ENCODE results near the gene GAD1. TPM values are rescaled to one million over a fixed set of nuclear protein-coding genes. Genes with fewer than 3 reads are reported as not detected.

Gene GAD1
- total and polyA plus RNA-seq, 2 of the 4 experiments (the other 2 are of a cell fraction): not detected

GRCh38 chr2:170895023-170895757, 78.5 kb downstream of the GAD1 start:
- no peak overlapping the region for H2BK20ac ChIP-seq (ENCODE audit: low read depth, low read length)
- H4K91ac ChIP-seq (ENCODE audit: insufficient read depth, low read depth, low read length): no peak overlapping the region
- no peak overlapping the region for H4K5ac ChIP-seq (ENCODE audit: low read depth, low read length)
- H2AK5ac ChIP-seq (ENCODE audit: low read depth, low read length): no peak overlapping the region
- no peak overlapping the region for H3K9ac ChIP-seq (ENCODE audit: low read depth, low read length)
- intact Hi-C loops (cut with micrococcal nuclease) (no loop called here), in situ Hi-C loops (cut with MboI; ENCODE audit: low sequenced_read_pairs) (no loop called here), dilution Hi-C loops (cut with HindIII; ENCODE audit: low sequenced_read_pairs, unreplicated experiment) (no loop called here)
- H3K79me1 ChIP-seq (ENCODE audit: low read depth in 1 of 2, low read length in 2 of 2): no peaks in the 10 kb centered on the region
- no peak overlapping the region for H3K23ac ChIP-seq (ENCODE audit: low read depth, low read length)
- CTCF ChIA-PET: interaction anchor here (3.0 kb wide), 1 partner anchor 22 kb away, joined by 7 read pairs; no protein-coding TSS in a partner anchor
- H3K14ac ChIP-seq (replicated peaks; ENCODE audit: low read depth, low read length): no peak overlapping the region
- no peak overlapping the region for H4K8ac ChIP-seq (ENCODE audit: low read depth in 2 of 2, low read length in 2 of 2)
- H3K4me2 ChIP-seq (ENCODE audit: low read depth, low read length): no peak overlapping the region
- no peak overlapping the region for H3K4me3 ChIP-seq (ENCODE audit: insufficient read depth, low read depth, low read length)
- H2BK15ac ChIP-seq (ENCODE audit: low read depth, low read length): no peak overlapping the region
- H2AFZ ChIP-seq (replicated peaks; ENCODE audit: low read length, poor library complexity): no peak overlapping the region
- no CpG with 5 or more reads among the region's 3 CpGs for WGBS, 2 experiments (ENCODE audit: extremely low coverage in 2 of 2, insufficient read length in 1 of 2)
- H3K4me1 ChIP-seq (ENCODE audit: control insufficient read depth, insufficient read depth, low read length): no peaks in the 10 kb centered on the region
- no peak overlapping the region for H3K4ac ChIP-seq (ENCODE audit: low read depth, low read length)
- ATAC-seq (ENCODE audit: low read depth): no peak
- DNase-seq: no peak
- no peak overlapping the region for H3K56ac ChIP-seq (ENCODE audit: extremely low read depth, insufficient read depth, low read length)
- no peak overlapping the region for H3K18ac ChIP-seq (ENCODE audit: low read depth, low read length)
- TF ChIP-seq MAZ (IDR thresholded peaks at IDR 0.05; ENCODE audit: borderline replicate concordance, low read depth, low read length): no peak
- no peak for TF ChIP-seq BHLHE40 (IDR thresholded peaks at IDR 0.05; ENCODE audit: low read depth, low read length)
- no peak for TF ChIP-seq MXI1 (IDR thresholded peaks at IDR 0.05; ENCODE audit: borderline replicate concordance, low read depth, low read length)
- TF ChIP-seq RAD21 (IDR thresholded peaks at IDR 0.05; ENCODE audit: low read length): no peak
- no peak for TF ChIP-seq ELK1 (IDR thresholded peaks at IDR 0.05; ENCODE audit: borderline replicate concordance, low read depth, low read length)
- no peak for TF ChIP-seq FOS (IDR thresholded peaks at IDR 0.05; ENCODE audit: low read depth, low read length)
- TF ChIP-seq USF2 (IDR thresholded peaks at IDR 0.05; ENCODE audit: low read depth, low read length): no peak
- no peak for TF ChIP-seq RFX5 (IDR thresholded peaks at IDR 0.05; ENCODE audit: low read depth, low read length)
- TF ChIP-seq POLR2A (IDR thresholded peaks at IDR 0.05; ENCODE audit: low read depth, low read length): no peak
- no peak for TF ChIP-seq CHD1 (IDR thresholded peaks at IDR 0.05; ENCODE audit: low read depth, low read length)
- TF ChIP-seq CTCF (conservative IDR thresholded peaks at IDR 0.05; ENCODE audit: low read depth, low read length): no peak
- TF ChIP-seq RCOR1 (IDR thresholded peaks at IDR 0.05; ENCODE audit: insufficient replicate concordance, low read length): no peak
- no TSS peak for BruUV-seq (replicated peaks)
- no peak overlapping the region for H2BK5ac ChIP-seq (ENCODE audit: low read depth, low read length, poor library complexity, severe bottlenecking)
- H2BK120ac ChIP-seq (ENCODE audit: low read depth, low read length): no peak overlapping the region
- H2AK9ac ChIP-seq (replicated peaks; ENCODE audit: low read depth, low read length, poor library complexity): no peak overlapping the region
- no peaks in the 10 kb centered on the region for H3K9me3 ChIP-seq (ENCODE audit: control insufficient read depth, insufficient read depth, low read length)
- no peak overlapping the region for H3K27ac ChIP-seq (ENCODE audit: insufficient read depth, low read length)
- no peaks in the 10 kb centered on the region for H3K9me1 ChIP-seq (ENCODE audit: insufficient read depth, low read length)
- no peaks in the 10 kb centered on the region; the same call in none of the 2 replicates for H3K27me3 ChIP-seq (ENCODE audit: control insufficient read depth, insufficient read depth, low read length)
- POLR2A ChIA-PET (ENCODE audit: unreplicated experiment): no interaction called here
- H3K36me3 ChIP-seq (ENCODE audit: control insufficient read depth, insufficient read depth, low read length): no peaks in the 10 kb centered on the region
- H4K20me1 ChIP-seq (ENCODE audit: insufficient read depth, low read length): no peaks in the 10 kb centered on the region

All from IMR-90 (cell line).